ENCODE data around the gene CTNNA3.

CTNNA3 gene

DNA sequence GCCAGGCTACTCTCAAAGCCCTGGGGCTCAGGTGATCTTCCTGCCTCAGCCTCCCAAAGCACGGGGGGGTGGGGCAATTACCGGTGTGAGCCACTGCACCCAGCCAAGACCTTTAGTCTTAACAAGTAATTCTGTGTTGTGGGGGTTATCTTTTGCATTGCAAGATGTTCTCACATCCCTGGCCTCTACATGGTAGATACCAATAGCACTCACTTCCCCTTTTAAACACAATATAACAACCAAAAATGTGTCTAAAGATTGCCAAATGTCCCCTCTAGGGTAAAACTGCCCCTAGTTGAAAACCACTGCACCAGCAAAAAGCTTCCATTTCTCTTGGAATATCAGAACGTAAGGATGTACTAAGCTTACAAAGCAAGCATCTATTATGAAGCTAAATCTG lies 225.0 kb downstream of the CTNNA3 start:
- no peak overlapping the region for H3K9ac ChIP-seq (ENCODE audit: low read length)
- H3K36me3 ChIP-seq (ENCODE audit: low read length): no peaks in the 10 kb centered on the region
- H3K4me3 ChIP-seq (ENCODE audit: insufficient read depth, low read length, poor library complexity, severe bottlenecking): no peak overlapping the region
- H3K4me2 ChIP-seq (ENCODE audit: low read depth, low read length, poor library complexity, severe bottlenecking): no peak overlapping the region
- H3K27ac ChIP-seq (ENCODE audit: low read depth, low read length): no peak overlapping the region
- H3K27me3 ChIP-seq (ENCODE audit: low read length): no peaks in the 10 kb centered on the region
- no peak for TF ChIP-seq EZH2phosphoT487 (conservative IDR thresholded peaks at IDR 0.05; ENCODE audit: low read length)
- TF ChIP-seq, protein P1, sequence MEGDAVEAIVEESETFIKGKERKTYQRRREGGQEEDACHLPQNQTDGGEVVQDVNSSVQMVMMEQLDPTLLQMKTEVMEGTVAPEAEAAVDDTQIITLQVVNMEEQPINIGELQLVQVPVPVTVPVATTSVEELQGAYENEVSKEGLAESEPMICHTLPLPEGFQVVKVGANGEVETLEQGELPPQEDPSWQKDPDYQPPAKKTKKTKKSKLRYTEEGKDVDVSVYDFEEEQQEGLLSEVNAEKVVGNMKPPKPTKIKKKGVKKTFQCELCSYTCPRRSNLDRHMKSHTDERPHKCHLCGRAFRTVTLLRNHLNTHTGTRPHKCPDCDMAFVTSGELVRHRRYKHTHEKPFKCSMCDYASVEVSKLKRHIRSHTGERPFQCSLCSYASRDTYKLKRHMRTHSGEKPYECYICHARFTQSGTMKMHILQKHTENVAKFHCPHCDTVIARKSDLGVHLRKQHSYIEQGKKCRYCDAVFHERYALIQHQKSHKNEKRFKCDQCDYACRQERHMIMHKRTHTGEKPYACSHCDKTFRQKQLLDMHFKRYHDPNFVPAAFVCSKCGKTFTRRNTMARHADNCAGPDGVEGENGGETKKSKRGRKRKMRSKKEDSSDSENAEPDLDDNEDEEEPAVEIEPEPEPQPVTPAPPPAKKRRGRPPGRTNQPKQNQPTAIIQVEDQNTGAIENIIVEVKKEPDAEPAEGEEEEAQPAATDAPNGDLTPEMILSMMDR (IDR thresholded peaks at IDR 0.05; ENCODE audit: insufficient read depth, low read length, poor library complexity, severe bottlenecking): no peak
- H3F3A ChIP-seq (ENCODE audit: insufficient read depth): no peaks in the 10 kb centered on the region
- no peaks in the 10 kb centered on the region for H3K79me2 ChIP-seq (ENCODE audit: insufficient read depth, low read length)
- no peaks in the 10 kb centered on the region for H3K9me3 ChIP-seq (ENCODE audit: insufficient read depth, low read length)
- H4K20me1 ChIP-seq (ENCODE audit: low read depth, low read length): no peaks in the 10 kb centered on the region
- no peak overlapping the region for H2AFZ ChIP-seq (ENCODE audit: low read depth, low read length, severe bottlenecking)
- H3K9me2 ChIP-seq (replicated peaks; ENCODE audit: insufficient read depth, low read length): no peaks in the 10 kb centered on the region

DNA sequence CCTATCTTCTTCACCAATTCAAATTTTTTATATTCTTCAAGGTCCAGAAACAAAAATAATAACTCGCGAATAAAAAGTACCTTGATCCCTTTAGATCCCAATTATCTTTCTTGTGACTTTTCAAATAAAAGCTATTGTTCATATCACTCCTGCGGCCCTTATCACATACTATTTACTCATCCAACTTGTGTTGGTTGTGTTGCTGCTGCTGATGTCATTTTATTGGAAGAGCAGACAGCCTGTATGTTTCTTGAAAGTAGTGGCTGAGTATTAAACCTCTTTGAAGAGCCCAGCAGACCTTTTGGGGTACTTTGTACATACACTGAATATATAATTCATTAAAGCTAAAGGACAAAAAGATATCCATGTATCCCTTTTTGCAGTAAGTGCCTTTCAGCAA lies 231.7 kb downstream of the CTNNA3 start:
- Histone ChIP-seq H3K27ac (ENCODE audit: low read depth, low read length) (no peak overlapping the region), H4K20me1 (ENCODE audit: low read depth, low read length) (no peaks in the 10 kb centered on the region), H3F3A (ENCODE audit: insufficient read depth) (no peaks in the 10 kb centered on the region), H3K27me3 (ENCODE audit: low read length) (no peaks in the 10 kb centered on the region), H3K9me2 (replicated peaks; ENCODE audit: insufficient read depth, low read length) (no peaks in the 10 kb centered on the region), H3K4me2 (ENCODE audit: low read depth, low read length, poor library complexity, severe bottlenecking) (no peak overlapping the region), H3K79me2 (ENCODE audit: insufficient read depth, low read length) (no peaks in the 10 kb centered on the region), H3K4me3 (ENCODE audit: insufficient read depth, low read length, poor library complexity, severe bottlenecking) (no peak overlapping the region), H3K9me3 (ENCODE audit: insufficient read depth, low read length) (no peaks in the 10 kb centered on the region), H3K36me3 (ENCODE audit: low read length) (no peaks in the 10 kb centered on the region), H2AFZ (ENCODE audit: low read depth, low read length, severe bottlenecking) (no peak overlapping the region), H3K9ac (ENCODE audit: low read length) (no peak overlapping the region)
- TF ChIP-seq, protein P1 (IDR thresholded peaks at IDR 0.05; ENCODE audit: insufficient read depth, low read length, poor library complexity, severe bottlenecking): no peak
- TF ChIP-seq EZH2phosphoT487 (conservative IDR thresholded peaks at IDR 0.05; ENCODE audit: low read length): no peak

DNA sequence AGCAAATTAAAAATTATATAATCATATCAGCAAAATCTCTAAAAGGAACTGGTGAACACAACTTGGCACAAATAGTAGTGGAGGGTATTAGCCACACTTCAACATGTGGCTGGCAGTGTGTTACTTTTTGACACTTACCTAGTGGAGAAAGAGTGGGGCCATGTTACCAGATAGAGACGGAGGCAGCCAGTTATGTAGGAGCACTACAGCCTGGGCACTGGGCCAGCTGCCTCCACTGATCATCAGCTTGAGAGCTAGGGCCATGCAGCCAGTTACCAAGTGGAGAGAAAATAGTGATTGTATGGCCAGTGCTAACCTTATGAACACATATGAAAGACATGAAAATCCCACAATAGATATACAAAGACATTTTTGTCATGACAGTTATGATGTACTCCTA lies 243.1 kb downstream of the CTNNA3 start:
- Histone ChIP-seq H4K20me1 (ENCODE audit: low read depth, low read length) (no peaks in the 10 kb centered on the region), H3K9ac (ENCODE audit: low read length) (no peak overlapping the region), H3K27ac (ENCODE audit: low read depth, low read length) (no peak overlapping the region), H3K36me3 (ENCODE audit: low read length) (no peaks in the 10 kb centered on the region), H3K4me3 (ENCODE audit: insufficient read depth, low read length, poor library complexity, severe bottlenecking) (no peak overlapping the region), H3K27me3 (ENCODE audit: low read length) (no peaks in the 10 kb centered on the region), H3K79me2 (ENCODE audit: insufficient read depth, low read length) (no peaks in the 10 kb centered on the region), H3K4me2 (ENCODE audit: low read depth, low read length, poor library complexity, severe bottlenecking) (no peak overlapping the region), H3K9me3 (ENCODE audit: insufficient read depth, low read length) (no peaks in the 10 kb centered on the region), H2AFZ (ENCODE audit: low read depth, low read length, severe bottlenecking) (no peak overlapping the region), H3K9me2 (replicated peaks; ENCODE audit: insufficient read depth, low read length) (no peaks in the 10 kb centered on the region; the same call in 1 of the 2 replicates), H3F3A (ENCODE audit: insufficient read depth) (no peaks in the 10 kb centered on the region)
- TF ChIP-seq EZH2phosphoT487 (conservative IDR thresholded peaks at IDR 0.05; ENCODE audit: low read length): no peak
- TF ChIP-seq, protein P1 (IDR thresholded peaks at IDR 0.05; ENCODE audit: insufficient read depth, low read length, poor library complexity, severe bottlenecking): no peak
